ENCODE measurements around the gene TM4SF20. TPM values are rescaled to one million over a fixed set of nuclear protein-coding genes. Genes with fewer than 3 reads are reported as not detected.
"Not testable (repeated sequence)": the region's sequence is repeated elsewhere in the genome, so short reads cannot be mapped to it uniquely, and the experiment has no call there.

TM4SF20 gene
- total RNA-seq, 4 donors from 2014 or later = not detected

GRCh38 chr2:227386630-227387029, 7.5 kb upstream of the TM4SF20 start:
- no peak overlapping the region for H3K27ac ChIP-seq
- no peak for ATAC-seq
- H3K27me3 ChIP-seq = peaks cover 18% of the 10 kb centered on the region
- TF ChIP-seq, protein P1, sequence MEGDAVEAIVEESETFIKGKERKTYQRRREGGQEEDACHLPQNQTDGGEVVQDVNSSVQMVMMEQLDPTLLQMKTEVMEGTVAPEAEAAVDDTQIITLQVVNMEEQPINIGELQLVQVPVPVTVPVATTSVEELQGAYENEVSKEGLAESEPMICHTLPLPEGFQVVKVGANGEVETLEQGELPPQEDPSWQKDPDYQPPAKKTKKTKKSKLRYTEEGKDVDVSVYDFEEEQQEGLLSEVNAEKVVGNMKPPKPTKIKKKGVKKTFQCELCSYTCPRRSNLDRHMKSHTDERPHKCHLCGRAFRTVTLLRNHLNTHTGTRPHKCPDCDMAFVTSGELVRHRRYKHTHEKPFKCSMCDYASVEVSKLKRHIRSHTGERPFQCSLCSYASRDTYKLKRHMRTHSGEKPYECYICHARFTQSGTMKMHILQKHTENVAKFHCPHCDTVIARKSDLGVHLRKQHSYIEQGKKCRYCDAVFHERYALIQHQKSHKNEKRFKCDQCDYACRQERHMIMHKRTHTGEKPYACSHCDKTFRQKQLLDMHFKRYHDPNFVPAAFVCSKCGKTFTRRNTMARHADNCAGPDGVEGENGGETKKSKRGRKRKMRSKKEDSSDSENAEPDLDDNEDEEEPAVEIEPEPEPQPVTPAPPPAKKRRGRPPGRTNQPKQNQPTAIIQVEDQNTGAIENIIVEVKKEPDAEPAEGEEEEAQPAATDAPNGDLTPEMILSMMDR (IDR thresholded peaks at IDR 0.05) = no peak
- no peak for TF ChIP-seq POLR2A (IDR thresholded peaks at IDR 0.05)
- no peak for TF ChIP-seq EP300 (IDR thresholded peaks at IDR 0.05)
- no peak for TF ChIP-seq POLR2AphosphoS5 (IDR thresholded peaks at IDR 0.05)
- H3K4me3 ChIP-seq = no peak overlapping the region
- H3K9me3 ChIP-seq = peaks cover 0 to 9% (median 0%) of the 10 kb centered on the region in 3 donors
- H3K36me3 ChIP-seq = no peaks in the 10 kb centered on the region
- no peaks in the 10 kb centered on the region for H3K4me1 ChIP-seq
- WGBS, 2 donors (ENCODE audit: low coverage in 1 of 2) = 74 to 83% methylated on average over 6 of the region's 6 CpGs

- Histone ChIP-seq H3K36me3 (no peaks in the 10 kb centered on the region), H3K9me3 (peaks cover 0 to 7% (median 0%) of the 10 kb centered on the region in 3 donors), H3K27me3 (peaks cover 30% of the 10 kb centered on the region), H3K4me3 (no peak overlapping the region), H3K4me1 (no peaks in the 10 kb centered on the region), H3K27ac (no peak overlapping the region)
- no peak for ATAC-seq
- no peak for TF ChIP-seq POLR2A (IDR thresholded peaks at IDR 0.05)
- TF ChIP-seq, protein P1 (IDR thresholded peaks at IDR 0.05) = no peak
- TF ChIP-seq EP300 (IDR thresholded peaks at IDR 0.05) = no peak
- TF ChIP-seq POLR2AphosphoS5 (IDR thresholded peaks at IDR 0.05) = no peak
- 29 to 44% methylated on average over 1 to 3 of the region's 3 CpGs for WGBS, 2 donors (ENCODE audit: low coverage in 1 of 2)
These were observed 4.6 kb upstream of the TM4SF20 start for GRCh38 chr2:227383686-227384085.

DNA sequence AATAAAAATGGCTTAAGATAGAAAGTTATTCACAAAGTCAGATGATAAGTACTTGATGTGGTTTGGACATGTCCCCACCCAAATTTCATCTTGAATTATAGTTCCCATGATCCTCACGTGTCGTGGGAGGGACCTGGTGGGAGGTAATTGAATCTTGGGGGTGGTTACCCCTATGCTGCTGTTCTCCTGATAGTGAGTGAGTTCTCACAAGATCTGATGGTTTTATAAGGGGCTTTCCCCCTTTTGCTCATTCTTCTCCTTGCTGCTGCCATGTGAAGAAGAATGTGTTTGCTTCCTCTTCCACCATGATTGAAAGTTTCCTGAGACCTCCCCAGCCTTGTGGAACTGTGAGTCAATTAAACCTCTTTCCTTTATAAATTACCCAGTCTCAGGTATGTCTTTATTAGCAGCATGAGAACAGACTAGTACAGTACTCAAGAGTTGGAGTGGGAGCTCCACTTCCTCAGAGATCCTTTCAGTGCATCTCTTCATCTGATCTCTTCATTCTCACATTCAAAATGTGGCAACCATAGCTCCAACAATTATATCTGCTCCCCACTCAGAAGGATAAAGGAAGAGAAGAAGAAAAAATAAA, 3.2 kb upstream of the TM4SF20 start:
- H3K9me3 ChIP-seq, H3K27ac ChIP-seq, ATAC-seq, H3K4me3 ChIP-seq, H3K36me3 ChIP-seq, H3K4me1 ChIP-seq: not testable (repeated sequence)
- 78 to 87% methylated on average over 2 of the region's 2 CpGs for WGBS, 2 donors (ENCODE audit: low coverage in 1 of 2)
- peaks cover 30% of the 10 kb centered on the region for H3K27me3 ChIP-seq

DNA sequence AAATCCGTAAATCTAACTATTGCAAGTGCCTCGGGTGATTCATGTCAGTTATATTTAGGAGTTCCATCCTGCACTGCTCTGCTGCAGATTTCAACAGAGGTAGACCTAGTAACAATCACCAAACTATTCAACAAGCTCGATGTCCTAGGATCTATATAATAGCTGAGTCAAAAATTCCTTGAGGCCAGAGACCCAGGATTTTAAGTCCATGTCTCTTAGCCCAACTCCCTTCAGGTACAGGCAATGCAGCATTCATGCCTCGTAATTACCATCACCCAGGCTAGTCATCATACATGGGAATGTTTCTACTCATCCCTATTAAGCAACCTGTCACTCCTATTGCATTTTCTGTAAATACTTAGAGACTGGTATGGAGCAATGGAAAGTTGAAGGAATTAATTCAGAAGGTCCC, 729 bp downstream of the TM4SF20 start:
- Histone ChIP-seq H3K9me3 (no peaks in the 10 kb centered on the region), H3K36me3 (no peaks in the 10 kb centered on the region), H3K27ac (no peak overlapping the region), H3K27me3 (peaks cover 32% of the 10 kb centered on the region), H3K4me1 (no peaks in the 10 kb centered on the region), H3K4me3 (no peak overlapping the region)
- no peak for ATAC-seq
- 78 to 82% methylated on average over 4 of the region's 4 CpGs for WGBS, 2 donors (ENCODE audit: low coverage in 1 of 2)
- TF ChIP-seq POLR2A (IDR thresholded peaks at IDR 0.05) (no peak), POLR2AphosphoS5 (IDR thresholded peaks at IDR 0.05) (no peak), EP300 (IDR thresholded peaks at IDR 0.05) (no peak)
- TF ChIP-seq, protein P1 (IDR thresholded peaks at IDR 0.05) = no peak

DNA sequence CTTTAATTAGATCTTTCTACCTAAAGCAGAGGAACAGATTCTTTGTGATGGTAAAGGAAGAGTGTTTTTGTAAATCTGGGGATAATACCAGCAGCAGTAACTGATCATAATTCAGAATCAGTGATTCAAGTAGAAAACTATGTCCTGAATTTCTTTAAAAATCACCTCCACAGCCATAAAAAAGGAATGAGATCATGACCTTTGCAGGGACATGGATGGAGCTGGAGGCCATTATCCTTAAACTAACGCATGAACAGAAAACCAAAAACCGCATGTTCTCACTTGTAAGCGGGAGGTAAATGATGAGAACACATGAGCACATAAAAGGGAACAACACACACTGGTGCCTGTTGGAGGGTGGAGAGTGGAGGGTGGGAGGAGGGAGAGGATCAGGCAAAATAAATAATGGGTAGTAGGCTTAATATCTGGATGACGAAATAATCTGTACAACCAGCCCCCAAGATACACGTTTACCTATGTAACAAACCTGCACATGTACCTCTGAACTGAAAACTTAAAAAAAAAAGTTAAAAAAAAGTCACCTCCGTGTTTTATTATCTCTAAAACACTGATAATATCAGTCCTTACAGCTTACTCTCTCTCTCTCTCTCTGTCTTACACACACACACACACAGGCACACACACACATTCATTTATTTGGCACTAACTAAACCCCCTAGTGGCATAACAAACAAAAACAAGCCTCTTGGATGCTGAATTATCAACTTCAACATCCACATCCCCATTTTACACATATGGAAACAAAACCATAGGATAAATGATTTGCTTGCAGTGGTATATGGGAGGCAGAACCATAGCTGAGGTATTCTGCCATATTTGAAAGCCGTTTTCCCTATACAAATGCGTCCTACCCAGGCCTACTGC, 1.4 kb downstream of the TM4SF20 start:
- Histone ChIP-seq H3K9me3 (no peaks in the 10 kb centered on the region), H3K27me3 (peaks cover 27% of the 10 kb centered on the region), H3K4me1 (no peaks in the 10 kb centered on the region), H3K27ac (no peak overlapping the region), H3K36me3 (no peaks in the 10 kb centered on the region), H3K4me3 (no peak overlapping the region)
- TF ChIP-seq EP300 (IDR thresholded peaks at IDR 0.05) (no peak), POLR2AphosphoS5 (IDR thresholded peaks at IDR 0.05) (no peak), POLR2A (IDR thresholded peaks at IDR 0.05) (no peak)
- TF ChIP-seq, protein P1 (IDR thresholded peaks at IDR 0.05) = no peak
- 75 to 78% methylated on average over 7 to 8 of the region's 8 CpGs for WGBS, 2 donors (ENCODE audit: low coverage in 1 of 2)
- ATAC-seq = no peak
